ENCODE measurements around the gene OR6K3.

The OR6K3 gene

GRCh38 chr1:158687037-158687436, 33.5 kb downstream of the OR6K3 start:
- no peak for DNase-seq (ENCODE audit: low spot score)

GRCh38 chr1:158686111-158687009, 34.2 kb downstream of the OR6K3 start, which contains the start of gene SPTA1:
SPTA1 (minus strand) TSS chr1:158686715; CDS start chr1:158686517, 198 bp downstream.
- no peak for DNase-seq (ENCODE audit: low spot score)

GRCh38 chr1:158685085-158685484, 35.4 kb downstream of the OR6K3 start:
- DNase-seq (ENCODE audit: low spot score), result no peak

GRCh38 chr1:158681606-158682005, 38.9 kb downstream of the OR6K3 start:
- DNase-seq (ENCODE audit: low spot score), result no peak

GRCh38 chr1:158679289-158679688, 41.2 kb downstream of the OR6K3 start:
- DNase-seq (ENCODE audit: low spot score), result no peak

GRCh38 chr1:158675563-158676323, 44.8 kb downstream of the OR6K3 start:
- DNase-seq (ENCODE audit: low spot score), result peak; percentile 21

GRCh38 chr1:158674302-158674701, 46.2 kb downstream of the OR6K3 start:
- no peak for DNase-seq (ENCODE audit: low spot score)
